SH-SY5Y (cell line): Measurements from ENCODE around the gene MAPK10.

Experiments used
- GATA2 ChIP-seq: IDR thresholded peaks from 2 replicates; pipeline ENCODE4 v1.6.1; 2011; ENCODE audit warnings: mild to moderate bottlenecking, low read depth, low read length
- GATA3 ChIP-seq: IDR thresholded peaks from 2 replicates; pipeline ENCODE4 v1.6.1; 2011; ENCODE audit warnings: low read depth, mild to moderate bottlenecking, low read length, moderate library complexity

DNA sequence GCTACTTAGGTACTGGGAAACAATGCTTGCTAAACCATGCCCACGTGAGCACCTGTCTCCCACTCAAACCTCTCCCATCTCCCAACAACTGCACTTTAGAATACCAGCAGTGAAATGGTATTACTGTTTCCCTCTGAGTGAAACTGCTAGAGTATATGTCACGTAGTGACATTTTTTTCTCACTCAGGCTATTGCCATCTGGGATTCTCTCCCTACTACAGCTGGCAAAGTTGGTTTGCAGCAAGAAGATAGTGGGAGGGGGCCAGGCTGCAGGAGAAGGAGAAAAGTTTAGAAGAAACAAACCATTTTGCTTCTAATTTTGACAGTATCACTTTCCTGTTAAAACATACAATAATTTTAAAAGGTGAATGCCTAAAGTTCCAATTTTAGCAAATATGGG, 358.3 kb downstream of the MAPK10 start:
- TF ChIP-seq GATA2 (no peak), GATA3 (no peak)
